HEK293 (cell line): ENCODE measurements around the gene SPX.

Experiments used
- AEBP2 ChIP-seq: fragments of 450-650 bp; formaldehyde crosslinking; IDR thresholded peaks from 2 replicates; pipeline ENCODE4 v1.5.1; 2016; ENCODE audit warnings: missing biosample characterization, missing genetic modification characterization, borderline replicate concordance
- BCL11B ChIP-seq: fragments of 450-650 bp; formaldehyde crosslinking; IDR thresholded peaks from 2 replicates; pipeline ENCODE4 v1.5.1; 2016; ENCODE audit warnings: low read depth, missing biosample characterization, missing genetic modification characterization
- HOXA7 ChIP-seq: sonication (generic); formaldehyde crosslinking; IDR thresholded peaks from 2 replicates; pipeline ENCODE4 v1.8.1; 2022; ENCODE audit warnings: missing genetic modification reagents, borderline replicate concordance
- IKZF3 ChIP-seq: fragments of 450-650 bp; IDR thresholded peaks from 2 replicates; pipeline ENCODE4 v1.5.0; 2018; ENCODE audit warnings: missing biosample characterization, mild to moderate bottlenecking, missing genetic modification characterization, moderate library complexity
- PATZ1 ChIP-seq: fragments of 450-650 bp; formaldehyde crosslinking; IDR thresholded peaks from 2 replicates; pipeline ENCODE4 v1.5.1; 2016; ENCODE audit warnings: missing biosample characterization, missing genetic modification characterization
- PRDM4 ChIP-seq: fragments of 450-650 bp; formaldehyde crosslinking; IDR thresholded peaks from 2 replicates; pipeline ENCODE4 v1.5.1; 2017; ENCODE audit warnings: missing biosample characterization, missing genetic modification characterization
- REST ChIP-seq: fragments of 450-650 bp; formaldehyde crosslinking; IDR thresholded peaks from 2 replicates; pipeline ENCODE4 v1.5.1; 2016; ENCODE audit warnings: missing biosample characterization, missing genetic modification characterization
- SCRT2 ChIP-seq: fragments of 450-650 bp; formaldehyde crosslinking; IDR thresholded peaks from 2 replicates; pipeline ENCODE4 v1.5.1; 2016; ENCODE audit warnings: missing biosample characterization, missing genetic modification characterization
- ZFP3 ChIP-seq: fragments of 450-650 bp; formaldehyde crosslinking; IDR thresholded peaks from 2 replicates; pipeline ENCODE4 v1.5.1; 2016; ENCODE audit warnings: low read depth, missing biosample characterization, missing genetic modification characterization
- ZNF10 ChIP-seq: fragments of 450-650 bp; formaldehyde crosslinking; IDR thresholded peaks from 2 replicates; pipeline ENCODE4 v1.5.1; 2017; ENCODE audit warnings: missing biosample characterization, missing genetic modification characterization
- ZNF112 ChIP-seq: fragments of 450-650 bp; formaldehyde crosslinking; IDR thresholded peaks from 2 replicates; pipeline ENCODE4 v1.5.0; 2017; ENCODE audit warnings: missing biosample characterization, missing genetic modification characterization
- ZNF121 ChIP-seq: fragments of 450-650 bp; formaldehyde crosslinking; IDR thresholded peaks from 2 replicates; pipeline ENCODE4 v1.5.1; 2016; ENCODE audit warnings: missing biosample characterization, missing genetic modification characterization
- ZNF2 ChIP-seq: fragments of 450-650 bp; formaldehyde crosslinking; IDR thresholded peaks from 2 replicates; pipeline ENCODE4 v1.5.1; 2016; ENCODE audit warnings: missing biosample characterization, missing genetic modification characterization
- ZNF341 ChIP-seq: fragments of 450-650 bp; formaldehyde crosslinking; IDR thresholded peaks from 2 replicates; pipeline ENCODE4; 2016; ENCODE audit warnings: low read depth, missing biosample characterization, missing genetic modification characterization
- ZNF449 ChIP-seq: fragments of 450-650 bp; formaldehyde crosslinking; IDR thresholded peaks from 2 replicates; pipeline ENCODE4 v1.5.1; 2017; ENCODE audit warnings: missing biosample characterization, mild to moderate bottlenecking, missing genetic modification characterization, moderate library complexity
- ZNF561 ChIP-seq: fragments of 450-650 bp; IDR thresholded peaks from 2 replicates; pipeline ENCODE4 v1.5.1; 2018; ENCODE audit warnings: missing biosample characterization, missing genetic modification characterization, borderline replicate concordance
- ZNF580 ChIP-seq: fragments of 450-650 bp; formaldehyde crosslinking; IDR thresholded peaks from 2 replicates; pipeline ENCODE4 v1.5.1; 2016; ENCODE audit warnings: missing biosample characterization, missing genetic modification characterization
- ZNF600 ChIP-seq: fragments of 450-650 bp; formaldehyde crosslinking; IDR thresholded peaks from 2 replicates; pipeline ENCODE4 v1.5.1; 2016; ENCODE audit warnings: missing biosample characterization, missing genetic modification characterization
- ZNF624 ChIP-seq: fragments of 450-650 bp; formaldehyde crosslinking; IDR thresholded peaks from 2 replicates; pipeline ENCODE4 v1.5.1; 2017; ENCODE audit warnings: missing biosample characterization, missing genetic modification characterization
- ZNF639 ChIP-seq: fragments of 450-650 bp; formaldehyde crosslinking; IDR thresholded peaks from 2 replicates; pipeline ENCODE4 v1.5.1; 2016; ENCODE audit warnings: missing biosample characterization, missing genetic modification characterization
- ZNF660 ChIP-seq: fragments of 450-650 bp; IDR thresholded peaks from 2 replicates; pipeline ENCODE4 v1.5.1; 2018; ENCODE audit warnings: missing biosample characterization, mild to moderate bottlenecking, missing genetic modification characterization
- ZNF692 ChIP-seq: fragments of 450-650 bp; formaldehyde crosslinking; IDR thresholded peaks from 2 replicates; pipeline ENCODE4 v1.5.1; 2016; ENCODE audit warnings: missing biosample characterization, missing genetic modification characterization
- ZNF707 ChIP-seq: fragments of 450-650 bp; formaldehyde crosslinking; IDR thresholded peaks from 2 replicates; pipeline ENCODE4 v1.5.1; 2016; ENCODE audit warnings: missing biosample characterization, missing genetic modification characterization

SPX gene

GRCh38 chr12:21527451-21528180, 1.5 kb downstream of the SPX start (continued):
- TF ChIP-seq ZNF449 (tag by site-specific recombination) (0 out of 2 replicates have a peak, but pooled peaks have one; percentile 13), ZNF600 (tag by site-specific recombination) (peak; percentile 84), ZNF707 (tag by site-specific recombination) (no peak), HOXA7 (CRISPR knock-in tag) (no peak), SCRT2 (tag by site-specific recombination) (no peak), PATZ1 (tag by site-specific recombination) (no peak; the same call in 1 of the 2 replicates), ZNF624 (no peak), PRDM4 (no peak), REST (tag by site-specific recombination) (no peak), ZNF561 (tag by site-specific recombination) (peak; percentile 39; the same call in 1 of the 2 replicates), ZNF112 (tag by site-specific recombination) (no peak), ZNF580 (tag by site-specific recombination) (no peak), ZNF10 (0 out of 2 replicates have a peak, but pooled peaks have one; percentile 19), AEBP2 (tag by site-specific recombination) (no peak), ZFP3 (no peak), ZNF121 (tag by site-specific recombination) (no peak), BCL11B (tag by site-specific recombination) (no peak), ZNF692 (tag by site-specific recombination) (no peak), ZNF341 (tag by site-specific recombination) (peak; percentile 50; the same call in 1 of the 2 replicates), IKZF3 (tag by site-specific recombination) (no peak), ZNF639 (tag by site-specific recombination) (no peak), ZNF660 (tag by site-specific recombination) (peak; percentile 38; the same call in 1 of the 2 replicates), ZNF2 (tag by site-specific recombination) (peak; percentile 55; the same call in 1 of the 2 replicates)
